Caco-2 (cell line): Measurements from ENCODE around the gene RCHY1. TPM values are rescaled to one million over a fixed set of nuclear protein-coding genes. Genes with fewer than 3 reads are reported as not detected.

ENCODE experiments used
- BruUV-seq: library from RNA; stranded (reverse); fragments of 400-500 nt; replicated peaks from 2 replicates; lab custom pipeline; 2021; lab: Mats Ljungman, UMichigan
- CTCF ChIA-PET: fragments of 300-600 bp; sonication (Branson Sonifier 250); formaldehyde crosslinking; loops from one replicate; lab custom pipeline; 2022; ENCODE audit warnings: antibody characterized with exemption; lab: Charles Lee
- POLR2A ChIA-PET: fragments of 300-600 bp; sonication (Branson Sonifier 250); formaldehyde crosslinking; loops from one replicate; lab custom pipeline; 2022; ENCODE audit warnings: antibody characterized with exemption; lab: Charles Lee
- DNase-seq, 2 experiments: peaks; one replicate each; pipeline versions ENCODE4 v3.0.0 to v3.0.0-alpha.2; 2020 to 2022
- H3K27me3 ChIP-seq: replicated peaks from 2 replicates; pipeline ENCODE4 v1.6.0; 2011; ENCODE audit warnings: low read length; ENCODE audit not compliant: control insufficient read depth, insufficient read depth
- H3K36me3 ChIP-seq: 2 replicates; pipeline ENCODE4 v1.5.1; 2011; ENCODE audit warnings: low read length; ENCODE audit not compliant: control insufficient read depth, insufficient read depth
- H3K4me1 ChIP-seq: fragments of 250-450 bp; sonication (Bioruptor Pico); 2 replicates; pipeline ENCODE4 v1.5.1; 2020; ENCODE audit warnings: mild to moderate bottlenecking
- H3K4me3 ChIP-seq: 2 replicates; pipeline ENCODE4 v1.5.1; 2011; ENCODE audit warnings: low read depth, mild to moderate bottlenecking, control low read depth, low read length
- H3K9me3 ChIP-seq: fragments of 250-450 bp; sonication (Bioruptor Pico); 2 replicates; pipeline ENCODE4 v1.5.1; 2020; ENCODE audit warnings: mild to moderate bottlenecking, moderate library complexity
- H3K27ac Mint-ChIP-seq: one replicate; pipeline ENCODE4 v1.8.0; 2022; ENCODE audit warnings: mixed read lengths; ENCODE audit not compliant: unreplicated experiment
- H3K27me3 Mint-ChIP-seq: one replicate; pipeline ENCODE4 v1.8.0; 2022; ENCODE audit warnings: mixed read lengths; ENCODE audit not compliant: insufficient read depth, unreplicated experiment
- H3K36me3 Mint-ChIP-seq: one replicate; pipeline ENCODE4 v1.8.0; 2022; ENCODE audit warnings: mild to moderate bottlenecking, mixed read lengths; ENCODE audit not compliant: insufficient read depth, unreplicated experiment
- H3K4me1 Mint-ChIP-seq: one replicate; pipeline ENCODE4 v1.8.0; 2022; ENCODE audit warnings: low read depth, mixed read lengths; ENCODE audit not compliant: unreplicated experiment
- H3K4me3 Mint-ChIP-seq: one replicate; pipeline ENCODE4 v1.8.0; 2022; ENCODE audit warnings: mild to moderate bottlenecking, moderate library complexity, mixed read lengths; ENCODE audit not compliant: unreplicated experiment
- H3K9me3 Mint-ChIP-seq: one replicate; pipeline ENCODE4 v1.8.0; 2022; ENCODE audit warnings: mixed read lengths; ENCODE audit not compliant: unreplicated experiment
- CTCF ChIP-seq, 2 experiments: fragments of 200-600 bp in 1 of 2; IDR thresholded peaks; 1 replicate in 1 of 2; 2 replicates in 1 of 2; pipeline versions ENCODE4 v1.5.1 to v1.8.0; 2011 to 2022; ENCODE audit warnings: antibody characterized with exemption in 1 of 2, control low read depth in 1 of 2, inconsistent platforms in 1 of 2, low read depth in 1 of 2, low read length in 1 of 2, mild to moderate bottlenecking in 1 of 2, moderate library complexity in 1 of 2; ENCODE audit not compliant: insufficient read depth in 1 of 2, severe bottlenecking in 1 of 2, unreplicated experiment in 1 of 2
- intact Hi-C: fragments of 100-400 bp; cut with micrococcal nuclease; formaldehyde crosslinking; loops from one replicate; pipeline ENCODE4 v1.10.0; 2022; ENCODE audit not compliant: unreplicated experiment
- total RNA-seq: library from RNA; stranded (reverse); gene quantifications from 2 replicates; pipeline ENCODE4 v1.2.3, GENCODE V29; 2022

RCHY1 gene
- total RNA-seq, 1 experiment from 2014 or later: 38.2 TPM

GRCh38 chr4:75484190-75484589, 30.0 kb downstream of the RCHY1 start:
- no peaks in the 10 kb centered on the region for H3K27me3 Mint-ChIP-seq
- H3K36me3 Mint-ChIP-seq: peaks cover 20% of the 10 kb centered on the region
- H3K9me3 ChIP-seq: no peaks in the 10 kb centered on the region
- no peaks in the 10 kb centered on the region for H3K27me3 ChIP-seq
- H3K27ac Mint-ChIP-seq: no peak overlapping the region
- no peak for TF ChIP-seq CTCF (IDR thresholded peaks at IDR 0.05; ENCODE audit: insufficient read depth in 1 of 2, low read depth in 1 of 2, low read length in 1 of 2, severe bottlenecking in 1 of 2, unreplicated experiment in 1 of 2)
- ChIA-PET CTCF (no interaction called here), POLR2A (interaction anchor here (1.2 kb wide), 1 partner anchor 30 kb away, joined by 3 read pairs; the partner anchor contains the start of genes RCHY1 and THAP6)
- H3K4me3 Mint-ChIP-seq: no peak overlapping the region
- H3K4me1 ChIP-seq: no peaks in the 10 kb centered on the region
- BruUV-seq: no TSS peak
- H3K4me3 ChIP-seq: no peak overlapping the region
- H3K4me1 Mint-ChIP-seq: no peaks in the 10 kb centered on the region
- intact Hi-C loops: no loop called here
- H3K36me3 ChIP-seq: no peaks in the 10 kb centered on the region
- no peaks in the 10 kb centered on the region for H3K9me3 Mint-ChIP-seq
- DNase-seq: no peak

GRCh38 chr4:75477201-75477600, 37.0 kb downstream of the RCHY1 start:
- no peak for DNase-seq
- Histone ChIP-seq H3K27me3 (no peaks in the 10 kb centered on the region), H3K9me3 (no peaks in the 10 kb centered on the region), H3K4me1 (no peaks in the 10 kb centered on the region), H3K4me3 (no peak overlapping the region), H3K36me3 (no peaks in the 10 kb centered on the region)
- ChIA-PET CTCF (no interaction called here), POLR2A (no interaction called here)
- Mint-ChIP-seq H3K4me3 (no peak overlapping the region), H3K27me3 (no peaks in the 10 kb centered on the region), H3K9me3 (no peaks in the 10 kb centered on the region), H3K27ac (no peak overlapping the region), H3K4me1 (no peaks in the 10 kb centered on the region), H3K36me3 (peaks cover 35% of the 10 kb centered on the region)
- BruUV-seq: no TSS peak
- intact Hi-C loops: no loop called here
- no peak for TF ChIP-seq CTCF (IDR thresholded peaks at IDR 0.05; ENCODE audit: insufficient read depth in 1 of 2, low read depth in 1 of 2, low read length in 1 of 2, severe bottlenecking in 1 of 2, unreplicated experiment in 1 of 2)

- intact Hi-C loops: no loop called here
- H3K4me1 Mint-ChIP-seq: no peaks in the 10 kb centered on the region
- no peak for DNase-seq
- H3K27me3 Mint-ChIP-seq: no peaks in the 10 kb centered on the region
- POLR2A ChIA-PET: no interaction called here
- no peaks in the 10 kb centered on the region for H3K9me3 Mint-ChIP-seq
- no peaks in the 10 kb centered on the region for H3K36me3 Mint-ChIP-seq
- CTCF ChIA-PET: interaction anchor here (2.5 kb wide), 1 partner anchor 38 kb away, joined by 12 read pairs; no protein-coding TSS in a partner anchor
- Histone ChIP-seq H3K9me3 (no peaks in the 10 kb centered on the region), H3K27me3 (no peaks in the 10 kb centered on the region), H3K4me1 (no peaks in the 10 kb centered on the region), H3K36me3 (no peaks in the 10 kb centered on the region), H3K4me3 (no peak overlapping the region)
- TF ChIP-seq CTCF (IDR thresholded peaks at IDR 0.05; ENCODE audit: insufficient read depth in 1 of 2, low read depth in 1 of 2, low read length in 1 of 2, severe bottlenecking in 1 of 2, unreplicated experiment in 1 of 2): no peak
- no peak overlapping the region for H3K4me3 Mint-ChIP-seq
- no TSS peak for BruUV-seq
- H3K27ac Mint-ChIP-seq: no peak overlapping the region
Observed at GRCh38 chr4:75470738-75471137, 43.5 kb downstream of the RCHY1 start.
